Measurements from ENCODE around the gene MAML2. TPM values are rescaled to one million over a fixed set of nuclear protein-coding genes. Genes with fewer than 3 reads are reported as not detected.

The MAML2 gene
- total and polyA plus RNA-seq, 2 experiments from 2014 or later: 2.0 to 7.1 TPM

DNA sequence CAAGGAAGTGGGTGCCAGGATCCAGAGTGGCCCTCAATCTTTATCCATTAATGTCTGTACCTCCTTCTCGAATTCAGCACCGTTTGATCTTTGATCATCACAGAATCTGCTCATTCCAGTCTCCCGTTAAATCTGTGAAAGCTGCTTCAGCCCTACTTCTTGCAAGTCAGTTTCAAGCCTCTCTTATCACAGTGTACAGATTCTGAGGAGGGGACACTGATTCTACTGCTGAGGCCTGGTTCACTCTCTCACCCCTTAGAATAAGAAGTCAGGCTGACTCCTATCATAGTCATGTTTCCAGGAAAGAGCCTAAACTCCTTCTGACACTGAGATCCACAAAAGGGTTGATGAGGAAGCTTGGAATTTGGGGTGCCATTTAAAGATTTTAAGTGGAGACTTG is 39.0 kb downstream of the MAML2 start:
- Mint-ChIP-seq H3K4me3 (no peak overlapping the region), H3K36me3 (ENCODE audit: low read depth) (no peaks in the 10 kb centered on the region), H3K9me3 (no peaks in the 10 kb centered on the region), H3K4me1 (peaks cover 42% of the 10 kb centered on the region), H3K27me3 (ENCODE audit: insufficient read depth, low read depth, poor library complexity) (no peaks in the 10 kb centered on the region), H3K27ac (no peak overlapping the region)
- Histone ChIP-seq H2AFZ (no peak overlapping the region), H3K9me2 (ENCODE audit: insufficient read depth) (no peaks in the 10 kb centered on the region), H3F3A (replicated peaks; ENCODE audit: low read depth) (no peaks in the 10 kb centered on the region), H3K4me2 (no peak overlapping the region), H4K20me1 (replicated peaks; ENCODE audit: insufficient read depth) (no peaks in the 10 kb centered on the region), H3K27me3 (ENCODE audit: insufficient read depth) (no peaks in the 10 kb centered on the region), H3K79me2 (replicated peaks; ENCODE audit: insufficient read depth) (peaks cover 4% of the 10 kb centered on the region; the same call in 1 of the 2 replicates), H3K27ac (ENCODE audit: low read depth) (no peak overlapping the region), H3K4me1 (ENCODE audit: insufficient read depth) (peaks cover 49% of the 10 kb centered on the region), H3K36me3 (ENCODE audit: insufficient read depth) (no peaks in the 10 kb centered on the region), H3K4me3 (no peak overlapping the region)
- no peak for DNase-seq (ENCODE audit: low spot score)
- no peak for TF ChIP-seq STAT1 (IDR thresholded peaks at IDR 0.05; ENCODE audit: unreplicated experiment)
- no peak for TF ChIP-seq NANOG (IDR thresholded peaks at IDR 0.05; ENCODE audit: borderline replicate concordance)
- no peak for TF ChIP-seq ZNF114 (CRISPR knock-in tag; IDR thresholded peaks at IDR 0.05)
- TF ChIP-seq, protein P1, sequence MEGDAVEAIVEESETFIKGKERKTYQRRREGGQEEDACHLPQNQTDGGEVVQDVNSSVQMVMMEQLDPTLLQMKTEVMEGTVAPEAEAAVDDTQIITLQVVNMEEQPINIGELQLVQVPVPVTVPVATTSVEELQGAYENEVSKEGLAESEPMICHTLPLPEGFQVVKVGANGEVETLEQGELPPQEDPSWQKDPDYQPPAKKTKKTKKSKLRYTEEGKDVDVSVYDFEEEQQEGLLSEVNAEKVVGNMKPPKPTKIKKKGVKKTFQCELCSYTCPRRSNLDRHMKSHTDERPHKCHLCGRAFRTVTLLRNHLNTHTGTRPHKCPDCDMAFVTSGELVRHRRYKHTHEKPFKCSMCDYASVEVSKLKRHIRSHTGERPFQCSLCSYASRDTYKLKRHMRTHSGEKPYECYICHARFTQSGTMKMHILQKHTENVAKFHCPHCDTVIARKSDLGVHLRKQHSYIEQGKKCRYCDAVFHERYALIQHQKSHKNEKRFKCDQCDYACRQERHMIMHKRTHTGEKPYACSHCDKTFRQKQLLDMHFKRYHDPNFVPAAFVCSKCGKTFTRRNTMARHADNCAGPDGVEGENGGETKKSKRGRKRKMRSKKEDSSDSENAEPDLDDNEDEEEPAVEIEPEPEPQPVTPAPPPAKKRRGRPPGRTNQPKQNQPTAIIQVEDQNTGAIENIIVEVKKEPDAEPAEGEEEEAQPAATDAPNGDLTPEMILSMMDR (conservative IDR thresholded peaks at IDR 0.05; ENCODE audit: low read depth in 2 of 2): no peak
- TF ChIP-seq, protein P2, sequence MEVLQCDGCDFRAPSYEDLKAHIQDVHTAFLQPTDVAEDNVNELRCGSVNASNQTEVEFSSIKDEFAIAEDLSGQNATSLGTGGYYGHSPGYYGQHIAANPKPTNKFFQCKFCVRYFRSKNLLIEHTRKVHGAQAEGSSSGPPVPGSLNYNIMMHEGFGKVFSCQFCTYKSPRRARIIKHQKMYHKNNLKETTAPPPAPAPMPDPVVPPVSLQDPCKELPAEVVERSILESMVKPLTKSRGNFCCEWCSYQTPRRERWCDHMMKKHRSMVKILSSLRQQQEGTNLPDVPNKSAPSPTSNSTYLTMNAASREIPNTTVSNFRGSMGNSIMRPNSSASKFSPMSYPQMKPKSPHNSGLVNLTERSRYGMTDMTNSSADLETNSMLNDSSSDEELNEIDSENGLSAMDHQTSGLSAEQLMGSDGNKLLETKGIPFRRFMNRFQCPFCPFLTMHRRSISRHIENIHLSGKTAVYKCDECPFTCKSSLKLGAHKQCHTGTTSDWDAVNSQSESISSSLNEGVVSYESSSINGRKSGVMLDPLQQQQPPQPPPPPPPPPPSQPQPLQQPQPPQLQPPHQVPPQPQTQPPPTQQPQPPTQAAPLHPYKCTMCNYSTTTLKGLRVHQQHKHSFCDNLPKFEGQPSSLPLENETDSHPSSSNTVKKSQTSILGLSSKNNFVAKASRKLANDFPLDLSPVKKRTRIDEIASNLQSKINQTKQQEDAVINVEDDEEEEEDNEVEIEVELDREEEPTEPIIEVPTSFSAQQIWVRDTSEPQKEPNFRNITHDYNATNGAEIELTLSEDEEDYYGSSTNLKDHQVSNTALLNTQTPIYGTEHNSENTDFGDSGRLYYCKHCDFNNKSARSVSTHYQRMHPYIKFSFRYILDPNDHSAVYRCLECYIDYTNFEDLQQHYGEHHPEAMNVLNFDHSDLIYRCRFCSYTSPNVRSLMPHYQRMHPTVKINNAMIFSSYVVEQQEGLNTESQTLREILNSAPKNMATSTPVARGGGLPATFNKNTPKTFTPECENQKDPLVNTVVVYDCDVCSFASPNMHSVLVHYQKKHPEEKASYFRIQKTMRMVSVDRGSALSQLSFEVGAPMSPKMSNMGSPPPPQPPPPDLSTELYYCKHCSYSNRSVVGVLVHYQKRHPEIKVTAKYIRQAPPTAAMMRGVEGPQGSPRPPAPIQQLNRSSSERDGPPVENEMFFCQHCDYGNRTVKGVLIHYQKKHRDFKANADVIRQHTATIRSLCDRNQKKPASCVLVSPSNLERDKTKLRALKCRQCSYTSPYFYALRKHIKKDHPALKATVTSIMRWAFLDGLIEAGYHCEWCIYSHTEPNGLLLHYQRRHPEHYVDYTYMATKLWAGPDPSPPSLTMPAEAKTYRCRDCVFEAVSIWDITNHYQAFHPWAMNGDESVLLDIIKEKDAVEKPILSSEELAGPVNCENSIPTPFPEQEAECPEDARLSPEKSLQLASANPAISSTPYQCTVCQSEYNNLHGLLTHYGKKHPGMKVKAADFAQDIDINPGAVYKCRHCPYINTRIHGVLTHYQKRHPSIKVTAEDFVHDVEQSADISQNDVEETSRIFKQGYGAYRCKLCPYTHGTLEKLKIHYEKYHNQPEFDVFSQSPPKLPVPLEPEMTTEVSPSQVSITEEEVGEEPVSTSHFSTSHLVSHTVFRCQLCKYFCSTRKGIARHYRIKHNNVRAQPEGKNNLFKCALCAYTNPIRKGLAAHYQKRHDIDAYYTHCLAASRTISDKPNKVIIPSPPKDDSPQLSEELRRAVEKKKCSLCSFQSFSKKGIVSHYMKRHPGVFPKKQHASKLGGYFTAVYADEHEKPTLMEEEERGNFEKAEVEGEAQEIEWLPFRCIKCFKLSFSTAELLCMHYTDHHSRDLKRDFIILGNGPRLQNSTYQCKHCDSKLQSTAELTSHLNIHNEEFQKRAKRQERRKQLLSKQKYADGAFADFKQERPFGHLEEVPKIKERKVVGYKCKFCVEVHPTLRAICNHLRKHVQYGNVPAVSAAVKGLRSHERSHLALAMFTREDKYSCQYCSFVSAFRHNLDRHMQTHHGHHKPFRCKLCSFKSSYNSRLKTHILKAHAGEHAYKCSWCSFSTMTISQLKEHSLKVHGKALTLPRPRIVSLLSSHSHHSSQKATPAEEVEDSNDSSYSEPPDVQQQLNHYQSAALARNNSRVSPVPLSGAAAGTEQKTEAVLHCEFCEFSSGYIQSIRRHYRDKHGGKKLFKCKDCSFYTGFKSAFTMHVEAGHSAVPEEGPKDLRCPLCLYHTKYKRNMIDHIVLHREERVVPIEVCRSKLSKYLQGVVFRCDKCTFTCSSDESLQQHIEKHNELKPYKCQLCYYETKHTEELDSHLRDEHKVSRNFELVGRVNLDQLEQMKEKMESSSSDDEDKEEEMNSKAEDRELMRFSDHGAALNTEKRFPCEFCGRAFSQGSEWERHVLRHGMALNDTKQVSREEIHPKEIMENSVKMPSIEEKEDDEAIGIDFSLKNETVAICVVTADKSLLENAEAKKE (CRISPR knock-in tag; IDR thresholded peaks at IDR 0.05): no peak
- no peak for TF ChIP-seq ZNF331 (CRISPR knock-in tag; IDR thresholded peaks at IDR 0.05; ENCODE audit: low read depth)
- TF ChIP-seq POLR2AphosphoS5 (IDR thresholded peaks at IDR 0.05; ENCODE audit: low read depth): no peak
- TF ChIP-seq JUNB (IDR thresholded peaks at IDR 0.05; ENCODE audit: unreplicated experiment): no peak
- TF ChIP-seq, protein P3, sequence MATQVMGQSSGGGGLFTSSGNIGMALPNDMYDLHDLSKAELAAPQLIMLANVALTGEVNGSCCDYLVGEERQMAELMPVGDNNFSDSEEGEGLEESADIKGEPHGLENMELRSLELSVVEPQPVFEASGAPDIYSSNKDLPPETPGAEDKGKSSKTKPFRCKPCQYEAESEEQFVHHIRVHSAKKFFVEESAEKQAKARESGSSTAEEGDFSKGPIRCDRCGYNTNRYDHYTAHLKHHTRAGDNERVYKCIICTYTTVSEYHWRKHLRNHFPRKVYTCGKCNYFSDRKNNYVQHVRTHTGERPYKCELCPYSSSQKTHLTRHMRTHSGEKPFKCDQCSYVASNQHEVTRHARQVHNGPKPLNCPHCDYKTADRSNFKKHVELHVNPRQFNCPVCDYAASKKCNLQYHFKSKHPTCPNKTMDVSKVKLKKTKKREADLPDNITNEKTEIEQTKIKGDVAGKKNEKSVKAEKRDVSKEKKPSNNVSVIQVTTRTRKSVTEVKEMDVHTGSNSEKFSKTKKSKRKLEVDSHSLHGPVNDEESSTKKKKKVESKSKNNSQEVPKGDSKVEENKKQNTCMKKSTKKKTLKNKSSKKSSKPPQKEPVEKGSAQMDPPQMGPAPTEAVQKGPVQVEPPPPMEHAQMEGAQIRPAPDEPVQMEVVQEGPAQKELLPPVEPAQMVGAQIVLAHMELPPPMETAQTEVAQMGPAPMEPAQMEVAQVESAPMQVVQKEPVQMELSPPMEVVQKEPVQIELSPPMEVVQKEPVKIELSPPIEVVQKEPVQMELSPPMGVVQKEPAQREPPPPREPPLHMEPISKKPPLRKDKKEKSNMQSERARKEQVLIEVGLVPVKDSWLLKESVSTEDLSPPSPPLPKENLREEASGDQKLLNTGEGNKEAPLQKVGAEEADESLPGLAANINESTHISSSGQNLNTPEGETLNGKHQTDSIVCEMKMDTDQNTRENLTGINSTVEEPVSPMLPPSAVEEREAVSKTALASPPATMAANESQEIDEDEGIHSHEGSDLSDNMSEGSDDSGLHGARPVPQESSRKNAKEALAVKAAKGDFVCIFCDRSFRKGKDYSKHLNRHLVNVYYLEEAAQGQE (IDR thresholded peaks at IDR 0.05; ENCODE audit: unreplicated experiment): no peak
- TF ChIP-seq EZH2 (IDR thresholded peaks at IDR 0.05; ENCODE audit: low read depth, unreplicated experiment): no peak
- no peak for TF ChIP-seq CREB1 (CRISPR knock-in tag; IDR thresholded peaks at IDR 0.05; ENCODE audit: low read depth)
- no peak for TF ChIP-seq EZH2phosphoT487 (IDR thresholded peaks at IDR 0.05; ENCODE audit: unreplicated experiment)
- TF ChIP-seq, protein P4, sequence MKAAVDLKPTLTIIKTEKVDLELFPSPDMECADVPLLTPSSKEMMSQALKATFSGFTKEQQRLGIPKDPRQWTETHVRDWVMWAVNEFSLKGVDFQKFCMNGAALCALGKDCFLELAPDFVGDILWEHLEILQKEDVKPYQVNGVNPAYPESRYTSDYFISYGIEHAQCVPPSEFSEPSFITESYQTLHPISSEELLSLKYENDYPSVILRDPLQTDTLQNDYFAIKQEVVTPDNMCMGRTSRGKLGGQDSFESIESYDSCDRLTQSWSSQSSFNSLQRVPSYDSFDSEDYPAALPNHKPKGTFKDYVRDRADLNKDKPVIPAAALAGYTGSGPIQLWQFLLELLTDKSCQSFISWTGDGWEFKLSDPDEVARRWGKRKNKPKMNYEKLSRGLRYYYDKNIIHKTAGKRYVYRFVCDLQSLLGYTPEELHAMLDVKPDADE (IDR thresholded peaks at IDR 0.05): no peak
- no peak for ATAC-seq

Measured in GM23338 (cell line).